Thyroid gland (tissue), 4 donors: ENCODE measurements around the gene PDE6C. TPM values are rescaled to one million over a fixed set of nuclear protein-coding genes. Genes with fewer than 3 reads are reported as not detected.

Experiments
- DNase-seq, 2 donors: peaks; one replicate each; pipeline ENCODE4 v3.0.0-alpha.2; 2019
- H3K27ac ChIP-seq, 3 donors: fragments of 200-600 bp; sonication (generic); 1 replicate in 2 of 3; 2 replicates in 1 of 3; pipeline ENCODE4 v1.5.1; 2016 to 2019; ENCODE audit warnings: mild to moderate bottlenecking in 1 of 3, moderate library complexity in 1 of 3
- H3K27me3 ChIP-seq: fragments of 200-600 bp; sonication (generic); one replicate; pipeline ENCODE4 v1.5.1; 2019
- H3K36me3 ChIP-seq, 2 donors: fragments of 200-600 bp; sonication (generic); one replicate each; pipeline ENCODE4 v1.5.1; 2016 to 2019
- H3K4me1 ChIP-seq, 2 donors: fragments of 200-600 bp; sonication (generic); one replicate each; pipeline ENCODE4 v1.5.1; 2017 to 2019
- H3K4me3 ChIP-seq, 3 donors: fragments of 200-600 bp; sonication (generic); replicated peaks in 1 of 3; 1 replicate in 2 of 3; 2 replicates in 1 of 3; pipeline ENCODE4 v1.5.1; 2016; ENCODE audit warnings: mild to moderate bottlenecking in 1 of 3
- H3K9me3 ChIP-seq: fragments of 200-600 bp; sonication (generic); one replicate; pipeline ENCODE4 v1.5.1; 2017
- CTCF ChIP-seq, 6 experiments: fragments of 200-600 bp in 3 of 6; fragments of 450-650 bp in 3 of 6; sonication (generic) in 3 of 6; IDR thresholded peaks; one replicate each; pipeline ENCODE4 v1.5.1; 2016 to 2019; ENCODE audit warnings: antibody characterized with exemption in 6 of 6, mild to moderate bottlenecking in 2 of 6, inconsistent platforms in 1 of 6, moderate library complexity in 1 of 6
- POLR2A ChIP-seq, 2 donors: fragments of 450-650 bp; IDR thresholded peaks; one replicate each; pipeline ENCODE4 v1.6.1; 2017; ENCODE audit warnings: antibody characterized with exemption in 2 of 2, mild to moderate bottlenecking in 2 of 2, moderate library complexity in 1 of 2
- WGBS, 2 donors: methylation state at CpG; one replicate each; pipeline ENCODE4 v1.1.5; 2017; 5-methylcytosine and 5-hydroxymethylcytosine counted together
- intact Hi-C: fragments of 100-400 bp; cut with DNase I; formaldehyde crosslinking; loops from one replicate; pipeline ENCODE4 v1.15.1; 2023
- total RNA-seq, 4 donors: library from RNA; depleted of rRNA; stranded (reverse); fragments of >200 nt; gene quantifications; one replicate each; pipeline ENCODE4 v1.2.3, GENCODE V29; 2016

Gene PDE6C
- total RNA-seq, 4 donors from 2014 or later = not detected

GRCh38 chr10:93584445-93584844 lies 27.9 kb upstream of the PDE6C start:
- 92 to 94% methylated on average over 7 of the region's 7 CpGs for WGBS, 2 donors

GRCh38 chr10:93589648-93590562 lies 22.4 kb upstream of the PDE6C start:
- TF ChIP-seq CTCF (IDR thresholded peaks at IDR 0.05) (no peak), POLR2A (IDR thresholded peaks at IDR 0.05) (no peak)
- 85 to 86% methylated on average over 15 of the region's 15 CpGs for WGBS, 2 donors

More at GRCh38 chr10:93584445-93584844, 27.9 kb upstream of the PDE6C start:
- DNase-seq = no peak
- Histone ChIP-seq H3K27ac (no peak overlapping the region), H3K27me3 (no peaks in the 10 kb centered on the region), H3K36me3 (no peaks in the 10 kb centered on the region), H3K4me3 (no peak overlapping the region), H3K9me3 (no peaks in the 10 kb centered on the region), H3K4me1 (no peaks in the 10 kb centered on the region)
- intact Hi-C loops = no loop called here
- TF ChIP-seq POLR2A (IDR thresholded peaks at IDR 0.05) (no peak), CTCF (IDR thresholded peaks at IDR 0.05) (no peak)

GRCh38 chr10:93590638-93591037 lies 21.7 kb upstream of the PDE6C start:
- intact Hi-C loops = no loop called here
- DNase-seq = no peak
- Histone ChIP-seq H3K4me1 (no peaks in the 10 kb centered on the region), H3K27me3 (no peaks in the 10 kb centered on the region), H3K4me3 (no peak overlapping the region), H3K27ac (no peak overlapping the region), H3K9me3 (no peaks in the 10 kb centered on the region), H3K36me3 (no peaks in the 10 kb centered on the region)
- 87 to 91% methylated on average over 7 of the region's 7 CpGs for WGBS, 2 donors
- TF ChIP-seq CTCF (IDR thresholded peaks at IDR 0.05) = no peak
- TF ChIP-seq POLR2A (IDR thresholded peaks at IDR 0.05) = no peak

More at GRCh38 chr10:93589648-93590562, 22.4 kb upstream of the PDE6C start:
- H3K27ac ChIP-seq = no peak overlapping the region
- no peak overlapping the region for H3K4me3 ChIP-seq
- no peaks in the 10 kb centered on the region for H3K36me3 ChIP-seq
- intact Hi-C loops = no loop called here
- H3K27me3 ChIP-seq = no peaks in the 10 kb centered on the region
- no peaks in the 10 kb centered on the region for H3K9me3 ChIP-seq
- no peak for DNase-seq
- H3K4me1 ChIP-seq = no peaks in the 10 kb centered on the region

GRCh38 chr10:93591065-93591808 lies 21.1 kb upstream of the PDE6C start:
- H3K27ac ChIP-seq = no peak overlapping the region
- 73 to 77% methylated on average over 8 of the region's 8 CpGs for WGBS, 2 donors
- DNase-seq = no peak

More at GRCh38 chr10:93591065-93591808, 21.1 kb upstream of the PDE6C start:
- no peak for TF ChIP-seq CTCF (IDR thresholded peaks at IDR 0.05)
- no peak for TF ChIP-seq POLR2A (IDR thresholded peaks at IDR 0.05)
- H3K27me3 ChIP-seq = no peaks in the 10 kb centered on the region
- no peaks in the 10 kb centered on the region for H3K9me3 ChIP-seq
- intact Hi-C loops = no loop called here
- H3K4me1 ChIP-seq = no peaks in the 10 kb centered on the region
- no peaks in the 10 kb centered on the region for H3K36me3 ChIP-seq
- no peak overlapping the region for H3K4me3 ChIP-seq
